Immature natural killer cell (primary cell): ENCODE measurements around the gene SLC25A1. TPM values are rescaled to one million over a fixed set of nuclear protein-coding genes. Genes with fewer than 3 reads are reported as not detected.
"Not testable (repeated sequence)": the region's sequence is repeated elsewhere in the genome, so short reads cannot be mapped to it uniquely, and the experiment has no call there.

Experiments used
- DNase-seq, 3 donors: peaks; one replicate each; pipeline ENCODE4 v3.0.0; 2022; ENCODE audit warnings: mixed read lengths in 1 of 3
- H3K27ac Mint-ChIP-seq, 6 donors: one replicate each; pipeline ENCODE4 v1.8.0; 2020; ENCODE audit warnings: mixed read lengths in 6 of 6, mild to moderate bottlenecking in 5 of 6, inconsistent platforms in 4 of 6, moderate library complexity in 3 of 6
- H3K27me3 Mint-ChIP-seq, 3 donors: one replicate each; pipeline ENCODE4 v1.8.0; 2020 to 2021; ENCODE audit warnings: low read depth in 3 of 3, mild to moderate bottlenecking in 3 of 3, mixed read lengths in 3 of 3, moderate library complexity in 3 of 3, inconsistent platforms in 1 of 3
- H3K36me3 Mint-ChIP-seq, 3 donors: one replicate each; pipeline ENCODE4 v1.8.0; 2020; ENCODE audit warnings: mixed read lengths in 3 of 3, inconsistent platforms in 2 of 3, mild to moderate bottlenecking in 2 of 3
- H3K4me1 Mint-ChIP-seq, 2 donors: one replicate each; pipeline ENCODE4 v1.8.0; 2020; ENCODE audit warnings: inconsistent platforms in 2 of 2, mild to moderate bottlenecking in 2 of 2, mixed read lengths in 2 of 2, moderate library complexity in 1 of 2
- H3K4me3 Mint-ChIP-seq, 5 donors: one replicate each; pipeline ENCODE4 v1.8.0; 2020; ENCODE audit warnings: mild to moderate bottlenecking in 5 of 5, mixed read lengths in 5 of 5, inconsistent platforms in 3 of 5, moderate library complexity in 3 of 5
- H3K9me3 Mint-ChIP-seq, 6 donors: one replicate each; pipeline ENCODE4 v1.8.0; 2020; ENCODE audit warnings: mild to moderate bottlenecking in 6 of 6, mixed read lengths in 6 of 6, inconsistent platforms in 4 of 6, moderate library complexity in 3 of 6
- polyA plus RNA-seq, 3 donors: library from polyadenylated mRNA; unstranded; fragments of 300-500 nt; fragmentation: Illumina TruSeq; gene quantifications; one replicate each; pipeline ENCODE4 v1.2.3, GENCODE V29; 2021

Gene SLC25A1
- polyA plus RNA-seq, 3 donors from 2014 or later, result 53.6 to 78.7 (median 57.6) TPM

GRCh38 chr22:19214078-19214473, 35.5 kb upstream of the SLC25A1 start:
- no peak for DNase-seq
- Mint-ChIP-seq H3K27me3 (peaks cover 0 to 3% (median 0%) of the 10 kb centered on the region in 3 donors), H3K4me3 (no peak overlapping the region), H3K4me1 (peaks cover 0 to 6% of the 10 kb centered on the region in 2 donors), H3K27ac (no peak overlapping the region), H3K36me3 (no peaks in the 10 kb centered on the region), H3K9me3 (no peaks in the 10 kb centered on the region)

GRCh38 chr22:19213442-19214077, 35.0 kb upstream of the SLC25A1 start:
- Mint-ChIP-seq H3K4me1 (peaks cover 0 to 6% of the 10 kb centered on the region in 2 donors), H3K36me3 (no peaks in the 10 kb centered on the region), H3K27me3 (peaks cover 0 to 3% (median 0%) of the 10 kb centered on the region in 3 donors), H3K27ac (no peak overlapping the region), H3K9me3 (no peaks in the 10 kb centered on the region), H3K4me3 (no peak overlapping the region)
- no peak for DNase-seq

GRCh38 chr22:19213001-19213400, 34.5 kb upstream of the SLC25A1 start:
- Mint-ChIP-seq H3K4me3 (no peak overlapping the region), H3K4me1 (peaks cover 0 to 4% of the 10 kb centered on the region in 2 donors), H3K27ac (no peak overlapping the region), H3K27me3 (peaks cover 0 to 3% (median 0%) of the 10 kb centered on the region in 3 donors), H3K36me3 (no peaks in the 10 kb centered on the region), H3K9me3 (no peaks in the 10 kb centered on the region)
- no peak for DNase-seq

GRCh38 chr22:19212302-19212870, 33.9 kb upstream of the SLC25A1 start:
- Mint-ChIP-seq H3K27me3 (peaks cover 0 to 3% (median 0%) of the 10 kb centered on the region in 3 donors), H3K4me3 (no peak overlapping the region), H3K9me3 (no peaks in the 10 kb centered on the region), H3K27ac (no peak overlapping the region), H3K36me3 (no peaks in the 10 kb centered on the region), H3K4me1 (no peaks in the 10 kb centered on the region)
- no peak for DNase-seq

GRCh38 chr22:19210188-19210587, 31.7 kb upstream of the SLC25A1 start:
- no peaks in the 10 kb centered on the region for H3K9me3 Mint-ChIP-seq
- no peak overlapping the region for H3K4me3 Mint-ChIP-seq
- peaks cover 0 to 3% (median 3%) of the 10 kb centered on the region in 3 donors for H3K27me3 Mint-ChIP-seq
- no peak overlapping the region for H3K27ac Mint-ChIP-seq
- H3K36me3 Mint-ChIP-seq, result no peaks in the 10 kb centered on the region
- no peak for DNase-seq
- no peaks in the 10 kb centered on the region for H3K4me1 Mint-ChIP-seq

GRCh38 chr22:19208287-19208847, 29.8 kb upstream of the SLC25A1 start:
- no peak overlapping the region for H3K27ac Mint-ChIP-seq

GRCh38 chr22:19207884-19208283, 29.3 kb upstream of the SLC25A1 start:
- Mint-ChIP-seq H3K27me3 (peaks cover 0 to 7% (median 5%) of the 10 kb centered on the region in 3 donors), H3K4me3 (no peak overlapping the region), H3K36me3 (no peaks in the 10 kb centered on the region), H3K27ac (no peak overlapping the region), H3K9me3 (no peaks in the 10 kb centered on the region), H3K4me1 (no peaks in the 10 kb centered on the region)
- no peak for DNase-seq

More at GRCh38 chr22:19208287-19208847, 29.8 kb upstream of the SLC25A1 start:
- H3K27me3 Mint-ChIP-seq, result peaks cover 0 to 7% (median 5%) of the 10 kb centered on the region in 3 donors
- no peak for DNase-seq
- no peaks in the 10 kb centered on the region for H3K4me1 Mint-ChIP-seq
- no peak overlapping the region for H3K4me3 Mint-ChIP-seq
- H3K9me3 Mint-ChIP-seq, result no peaks in the 10 kb centered on the region
- H3K36me3 Mint-ChIP-seq, result no peaks in the 10 kb centered on the region

- Mint-ChIP-seq H3K27me3 (peaks cover 0 to 7% (median 5%) of the 10 kb centered on the region in 3 donors), H3K36me3 (no peaks in the 10 kb centered on the region), H3K4me3 (no peak overlapping the region), H3K27ac (no peak overlapping the region), H3K9me3 (no peaks in the 10 kb centered on the region), H3K4me1 (no peaks in the 10 kb centered on the region)
- DNase-seq, result no peak
Observed at GRCh38 chr22:19207401-19207808, 28.9 kb upstream of the SLC25A1 start.

GRCh38 chr22:19206287-19206686, 27.8 kb upstream of the SLC25A1 start:
- Mint-ChIP-seq H3K27ac (no peak overlapping the region), H3K9me3 (no peaks in the 10 kb centered on the region), H3K27me3 (peaks cover 3 to 7% (median 5%) of the 10 kb centered on the region in 3 donors), H3K4me1 (no peaks in the 10 kb centered on the region), H3K4me3 (no peak overlapping the region), H3K36me3 (no peaks in the 10 kb centered on the region)
- no peak for DNase-seq

- DNase-seq, result no peak
- Mint-ChIP-seq H3K27me3 (peaks cover 2 to 7% (median 3%) of the 10 kb centered on the region in 3 donors), H3K9me3 (no peaks in the 10 kb centered on the region), H3K4me1 (no peaks in the 10 kb centered on the region), H3K36me3 (no peaks in the 10 kb centered on the region), H3K4me3 (no peak overlapping the region), H3K27ac (no peak overlapping the region)
Observed at GRCh38 chr22:19204640-19205039, 26.1 kb upstream of the SLC25A1 start.

GRCh38 chr22:19203834-19204233, 25.3 kb upstream of the SLC25A1 start:
- H3K9me3 Mint-ChIP-seq, result no peaks in the 10 kb centered on the region
- peaks cover 0 to 3% (median 0%) of the 10 kb centered on the region in 3 donors for H3K36me3 Mint-ChIP-seq
- H3K27me3 Mint-ChIP-seq, result peaks cover 3 to 7% (median 3%) of the 10 kb centered on the region in 3 donors
- H3K4me1 Mint-ChIP-seq, result no peaks in the 10 kb centered on the region
- DNase-seq, result no peak
- no peak overlapping the region for H3K4me3 Mint-ChIP-seq
- H3K27ac Mint-ChIP-seq, result no peak overlapping the region

- not testable (repeated sequence) for H3K4me1 Mint-ChIP-seq, H3K27ac Mint-ChIP-seq, H3K27me3 Mint-ChIP-seq, DNase-seq, H3K4me3 Mint-ChIP-seq, H3K9me3 Mint-ChIP-seq, H3K36me3 Mint-ChIP-seq
Observed at GRCh38 chr22:19202799-19203186, 24.3 kb upstream of the SLC25A1 start.

GRCh38 chr22:19201869-19202798, 23.6 kb upstream of the SLC25A1 start:
- Mint-ChIP-seq H3K4me1 (peaks cover 2 to 11% of the 10 kb centered on the region in 2 donors), H3K4me3 (no peak overlapping the region), H3K27me3 (peaks cover 3 to 7% (median 6%) of the 10 kb centered on the region in 3 donors), H3K27ac (peak overlapping the region in 2 of 6 donors; percentile 50 to 69), H3K9me3 (no peaks in the 10 kb centered on the region), H3K36me3 (peaks cover 0 to 3% (median 0%) of the 10 kb centered on the region in 3 donors)
- DNase-seq, result no peak
